Stimulated activated CD4-positive, alpha-beta T cell treated with anti-CD3 and anti-CD28 coated beads, TNF-alpha, amount 100 ng/mL, for 4 hours (primary cell): ENCODE measurements around the gene NFKBIL1.

Experiments used
- DNase-seq, 3 experiments: peaks; one replicate each; pipeline ENCODE4 v3.0.0-alpha.2; 2020; ENCODE audit warnings: low read depth in 3 of 3

The NFKBIL1 gene

GRCh38 chr6:31559958-31560696, 12.7 kb downstream of the NFKBIL1 start:
- DNase-seq, result no peak

DNA sequence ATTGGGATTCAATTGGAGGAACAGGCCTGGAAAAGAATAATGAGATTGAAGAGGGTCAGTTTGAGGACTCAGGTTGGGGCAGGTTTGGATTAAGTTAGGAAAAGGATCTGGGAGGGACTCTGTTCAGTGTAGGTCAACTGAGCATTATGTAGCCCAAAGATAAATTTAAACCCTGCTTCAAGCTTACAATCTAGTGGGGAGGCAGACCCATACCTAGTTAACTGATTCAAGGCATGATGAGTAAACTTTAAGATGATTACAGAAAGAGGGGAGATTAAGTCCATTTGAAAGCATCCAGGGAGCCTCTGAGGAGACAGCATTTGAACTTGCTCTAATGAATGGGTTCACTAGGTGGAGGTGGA, 13.3 kb downstream of the NFKBIL1 start:
- no peak for DNase-seq

- DNase-seq, result no peak
These were observed 20.3 kb downstream of the NFKBIL1 start for GRCh38 chr6:31567531-31568370.

- DNase-seq, result no peak
These were observed 21.1 kb downstream of the NFKBIL1 start for GRCh38 chr6:31568537-31568961.

DNA sequence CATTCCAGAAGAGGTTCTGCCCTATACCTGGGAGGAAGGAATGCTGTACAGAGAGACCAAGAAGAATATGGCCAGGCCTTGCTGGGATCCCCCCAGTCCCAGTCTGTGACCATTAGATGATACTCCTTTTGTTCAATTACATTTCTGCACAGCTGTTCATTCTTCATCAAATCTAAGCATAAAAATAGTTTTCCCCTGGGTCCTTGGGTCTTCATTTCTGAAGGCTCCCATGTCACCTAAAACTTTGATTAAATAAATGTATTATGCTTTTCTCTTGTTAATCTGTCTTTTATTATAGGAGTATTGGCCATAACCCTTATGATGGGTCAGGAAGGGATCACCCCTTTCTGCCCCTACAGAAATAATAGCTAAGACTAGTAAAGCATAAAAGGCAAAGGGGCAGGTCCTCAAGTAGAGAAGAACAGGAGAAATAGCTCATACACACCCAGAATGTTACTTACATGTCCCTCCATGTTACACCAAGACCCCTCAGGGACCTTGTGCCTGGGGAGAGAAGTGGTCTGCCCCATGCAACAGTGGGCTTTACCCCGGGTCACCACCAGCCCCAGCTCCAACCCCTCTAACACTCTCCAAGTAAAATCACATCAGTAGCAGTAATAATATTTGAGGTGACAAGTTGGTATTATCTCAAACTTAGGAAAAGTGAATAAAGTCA, 22.6 kb downstream of the NFKBIL1 start:
- DNase-seq, result no peak

GRCh38 chr6:31572041-31572911, 24.9 kb downstream of the NFKBIL1 start, which contains the start of gene LTA:
LTA (plus strand) TSS chr6:31572289; CDS start chr6:31572743, 454 bp downstream.
- peak in 1 of 3 experiments; percentile 62 for DNase-seq

DNA sequence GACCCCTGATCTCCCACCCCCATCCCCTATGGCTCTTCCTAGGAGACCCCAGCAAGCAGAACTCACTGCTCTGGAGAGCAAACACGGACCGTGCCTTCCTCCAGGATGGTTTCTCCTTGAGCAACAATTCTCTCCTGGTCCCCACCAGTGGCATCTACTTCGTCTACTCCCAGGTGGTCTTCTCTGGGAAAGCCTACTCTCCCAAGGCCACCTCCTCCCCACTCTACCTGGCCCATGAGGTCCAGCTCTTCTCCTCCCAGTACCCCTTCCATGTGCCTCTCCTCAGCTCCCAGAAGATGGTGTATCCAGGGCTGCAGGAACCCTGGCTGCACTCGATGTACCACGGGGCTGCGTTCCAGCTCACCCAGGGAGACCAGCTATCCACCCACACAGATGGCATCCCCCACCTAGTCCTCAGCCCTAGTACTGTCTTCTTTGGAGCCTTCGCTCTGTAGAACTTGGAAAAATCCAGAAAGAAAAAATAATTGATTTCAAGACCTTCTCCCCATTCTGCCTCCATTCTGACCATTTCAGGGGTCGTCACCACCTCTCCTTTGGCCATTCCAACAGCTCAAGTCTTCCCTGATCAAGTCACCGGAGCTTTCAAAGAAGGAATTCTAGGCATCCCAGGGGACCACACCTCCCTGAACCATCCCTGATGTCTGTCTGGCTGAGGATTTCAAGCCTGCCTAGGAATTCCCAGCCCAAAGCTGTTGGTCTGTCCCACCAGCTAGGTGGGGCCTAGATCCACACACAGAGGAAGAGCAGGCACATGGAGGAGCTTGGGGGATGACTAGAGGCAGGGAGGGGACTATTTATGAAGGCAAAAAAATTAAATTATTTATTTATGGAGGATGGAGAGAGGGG, 26.1 kb downstream of the NFKBIL1 start:
- DNase-seq, result no peak

GRCh38 chr6:31574106-31575061, 27.0 kb downstream of the NFKBIL1 start:
- DNase-seq, result no peak

- peak in 2 of 3 experiments; percentile 78 to 83 for DNase-seq
These were observed 28.0 kb downstream of the NFKBIL1 start, which contains the start of gene TNF for GRCh38 chr6:31575335-31575901. TNF (plus strand) TSS chr6:31575565; CDS start chr6:31575742, 177 bp downstream.

GRCh38 chr6:31575952-31576685, 28.7 kb downstream of the NFKBIL1 start:
- DNase-seq, result no peak

- DNase-seq, result no peak
These were observed 29.6 kb downstream of the NFKBIL1 start for GRCh38 chr6:31576897-31577578.

- no peak for DNase-seq
These were observed 30.2 kb downstream of the NFKBIL1 start for GRCh38 chr6:31577579-31577966.

- DNase-seq, result no peak
These were observed 31.0 kb downstream of the NFKBIL1 start for GRCh38 chr6:31578184-31579118.

DNA sequence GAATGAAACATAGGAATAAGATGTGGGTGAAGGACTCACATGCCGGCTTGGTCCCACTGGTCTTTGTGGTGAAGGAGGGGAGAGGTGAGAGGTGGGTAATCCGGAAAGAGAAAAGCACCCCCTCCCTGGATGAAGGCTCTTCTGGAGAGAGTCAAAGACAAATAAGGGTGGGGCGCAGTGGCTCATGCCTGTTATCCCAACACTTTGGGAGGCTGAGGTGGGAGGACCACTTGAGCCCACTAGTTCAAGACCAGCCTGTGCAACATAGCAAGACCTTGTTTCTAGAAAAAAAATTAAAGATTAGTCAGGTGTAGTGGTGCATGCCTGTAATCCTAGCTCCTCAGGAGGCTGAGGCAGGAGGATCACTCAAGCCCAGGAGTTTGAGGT, 31.7 kb downstream of the NFKBIL1 start:
- DNase-seq, result no peak

- DNase-seq, result no peak
These were observed 32.4 kb downstream of the NFKBIL1 start for GRCh38 chr6:31579546-31580437.

DNA sequence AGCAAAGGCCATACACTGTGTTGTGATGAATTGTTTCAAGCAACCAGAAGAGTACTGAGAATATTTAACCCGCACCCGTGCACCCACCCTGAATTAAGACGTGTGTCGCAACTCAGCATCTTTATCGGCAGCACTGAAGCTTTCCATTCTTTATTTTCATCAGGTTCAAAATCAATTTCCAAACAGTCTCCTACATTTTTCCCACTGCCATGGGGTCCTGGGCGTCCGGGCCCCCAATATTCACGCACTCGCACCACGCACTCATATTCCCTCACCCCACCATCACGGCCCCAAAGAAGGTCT, 33.0 kb downstream of the NFKBIL1 start:
- no peak for DNase-seq
